Mammary epithelial cell (primary cell): ENCODE results near the gene AMDHD1.

Experiments
- CTCF ChIP-seq, 2 donors: IDR thresholded peaks in 1 of 2; conservative IDR thresholded peaks in 1 of 2; 2 replicates each; pipeline ENCODE4 v1.5.1; 2011 to 2012; ENCODE audit warnings: inconsistent platforms in 2 of 2, low read length in 2 of 2, mild to moderate bottlenecking in 2 of 2, control low read depth in 1 of 2, low read depth in 1 of 2; ENCODE audit not compliant: insufficient read depth in 1 of 2; ENCODE audit errors: extremely low read depth in 1 of 2
- EZH2 ChIP-seq: IDR thresholded peaks from 2 replicates; pipeline ENCODE4 v1.6.1; 2012; ENCODE audit warnings: low read length, inconsistent platforms, borderline replicate concordance

- TF ChIP-seq CTCF (conservative IDR thresholded peaks at IDR 0.05 in 1 of 2, IDR thresholded peaks at IDR 0.05 in 1 of 2; ENCODE audit: extremely low read depth in 1 of 2, insufficient read depth in 1 of 2, low read depth in 1 of 2, low read length in 2 of 2), result no peak
- no peak for TF ChIP-seq EZH2
Observed at GRCh38 chr12:95908573-95908972, 34.6 kb upstream of the AMDHD1 start.
